GM12878 (cell line): ENCODE results near the gene PAIP1. TPM values are rescaled to one million over a fixed set of nuclear protein-coding genes. Genes with fewer than 3 reads are reported as not detected.

Experiments used
- ATAC-seq: fragments of 200-7000 bp; cut with Tn5 transposase; 3 replicates; pipeline ENCODE4 v1.9.1; 2020; ENCODE audit warnings: mild to moderate bottlenecking, moderate library complexity
- BruUV-seq: library from RNA; stranded (reverse); fragments of 400-500 nt; replicated peaks from 2 replicates; lab custom pipeline; 2021; lab: Mats Ljungman, UMichigan
- CTCF ChIA-PET: fragments of 300-600 bp; sonication (Branson Sonifier 250); formaldehyde crosslinking; extraction: SDS; loops from one replicate; lab custom pipeline; 2021; ENCODE audit warnings: inconsistent platforms; lab: Yijun Ruan, JAX
- POLR2A ChIA-PET: fragments of 350-600 bp; formaldehyde crosslinking; extraction: SDS; loops from one replicate; lab custom pipeline; 2021; ENCODE audit warnings: inconsistent platforms; lab: Charles Lee
- RAD21 ChIA-PET: fragments of 300-600 bp; sonication (Branson Sonifier 250); formaldehyde crosslinking; loops from one replicate; lab custom pipeline; 2023; ENCODE audit warnings: antibody characterized with exemption; ENCODE audit not compliant: unreplicated experiment; lab: Charles Lee
- SMC1A ChIA-PET: fragments of 300-600 bp; sonication (Branson Sonifier 250); formaldehyde crosslinking; loops from one replicate; lab custom pipeline; 2023; ENCODE audit not compliant: unreplicated experiment, uncharacterized antibody; lab: Charles Lee
- DNase-seq: peaks from one replicate; pipeline ENCODE4 v3.0.0-alpha.2; 2011; ENCODE audit warnings: low read depth, low spot score
- FAIRE-seq: peaks from 3 replicates; lab custom pipeline; 2011; peaks lifted over from hg19 to GRCh38; lab: Jason Lieb, UNC
- H2AFZ ChIP-seq: 2 replicates; pipeline ENCODE4 v1.6.0; 2011; ENCODE audit warnings: low read depth, low read length, control low read depth; ENCODE audit not compliant: control insufficient read depth
- H3K27ac ChIP-seq: 2 replicates; pipeline ENCODE4 v1.5.1; 2011; ENCODE audit warnings: control low read depth; ENCODE audit not compliant: control insufficient read depth, insufficient read depth
- H3K27me3 ChIP-seq, 2 experiments: replicated peaks in 1 of 2; 2 replicates each; pipeline versions ENCODE4 v1.6.0 to v1.6.1; 2011; ENCODE audit warnings: low read length in 1 of 2; ENCODE audit not compliant: control insufficient read depth in 2 of 2, insufficient read depth in 2 of 2
- H3K36me3 ChIP-seq, 2 experiments: 2 replicates each; pipeline ENCODE4 v1.5.1; 2011; ENCODE audit warnings: low read length in 1 of 2; ENCODE audit not compliant: control insufficient read depth in 2 of 2, insufficient read depth in 2 of 2
- H3K4me1 ChIP-seq: 2 replicates; pipeline ENCODE4 v1.6.1; 2011; ENCODE audit warnings: mild to moderate bottlenecking, low read length, moderate library complexity, mixed read lengths; ENCODE audit not compliant: control insufficient read depth, insufficient read depth
- H3K4me2 ChIP-seq: 2 replicates; pipeline ENCODE4 v1.6.0; 2011; ENCODE audit warnings: control low read depth; ENCODE audit not compliant: control insufficient read depth, insufficient read depth
- H3K4me3 ChIP-seq: fragments of 200-600 bp; sonication (generic); 2 replicates; pipeline ENCODE4 v1.5.1; 2016
- H3K79me2 ChIP-seq: 2 replicates; pipeline ENCODE4 v1.6.0; 2011; ENCODE audit warnings: low read length; ENCODE audit not compliant: control insufficient read depth, insufficient read depth
- H3K9ac ChIP-seq: 2 replicates; pipeline ENCODE4 v1.8.0; 2011; ENCODE audit warnings: low read length, control low read depth, mixed read lengths; ENCODE audit not compliant: control insufficient read depth, insufficient read depth
- H3K9me3 ChIP-seq: replicated peaks from 3 replicates; pipeline ENCODE4 v1.5.1; 2011; ENCODE audit warnings: mild to moderate bottlenecking, low read length; ENCODE audit not compliant: control insufficient read depth, insufficient read depth
- H4K20me1 ChIP-seq: 2 replicates; pipeline ENCODE4 v1.6.0; 2011; ENCODE audit not compliant: control insufficient read depth, insufficient read depth
- BACH1 ChIP-seq: fragments of 450-650 bp; IDR thresholded peaks from 2 replicates; pipeline ENCODE4 v1.6.1; 2017; ENCODE audit warnings: mild to moderate bottlenecking, borderline replicate concordance
- E2F8 ChIP-seq: fragments of 450-650 bp; IDR thresholded peaks from 2 replicates; pipeline ENCODE4 v1.6.1; 2018; ENCODE audit warnings: mild to moderate bottlenecking, low read depth, moderate library complexity; ENCODE audit not compliant: partially characterized antibody
- GATAD2B ChIP-seq: fragments of 450-650 bp; conservative IDR thresholded peaks from 2 replicates; pipeline ENCODE4 v1.6.1; 2017; ENCODE audit warnings: low read depth, mild to moderate bottlenecking, moderate library complexity
- MYC ChIP-seq: IDR thresholded peaks from 2 replicates; pipeline ENCODE4 v1.6.1; 2011; ENCODE audit warnings: mild to moderate bottlenecking, low read length, moderate library complexity, inconsistent platforms; ENCODE audit not compliant: insufficient read depth, insufficient replicate concordance, insufficient read length, severe bottlenecking
- WGBS: methylation state at CpG from one replicate; pipeline ENCODE4 v1.1.6; 2016; ENCODE audit warnings: low lambda C conversion rate; ENCODE audit not compliant: insufficient replicate concordance, insufficient coverage; ENCODE audit errors: missing lambda C conversion rate; 5-methylcytosine and 5-hydroxymethylcytosine counted together
- in situ Hi-C: fragments of 300-500 bp; cut with MboI; formaldehyde crosslinking; loops from 9 replicates; pipeline ENCODE4 v1.14.3; 2018; ENCODE audit warnings: mixed read lengths
- intact Hi-C: fragments of 100-400 bp; cut with micrococcal nuclease; formaldehyde crosslinking; loops from one replicate; pipeline ENCODE4 v1.14.2; 2022; ENCODE audit not compliant: unreplicated experiment
- polyA plus RNA-seq, 11 experiments: library from polyadenylated mRNA; depleted of rRNA in 4 of 11; unstranded in 6 of 11; stranded (reverse) in 5 of 11; fragments of >200 nt; fragmentation: Nextera tagmentation in 4 of 11; fragmentation: Illumina TruSeq in 1 of 11; extraction: Ambion mirVana in 4 of 11; extraction: Trizol in 1 of 11; gene quantifications; 1 replicate in 1 of 11; 2 replicates in 10 of 11; pipeline versions ENCODE4 v1.2.1 to v1.2.3, GENCODE V29; 2011 to 2016; ENCODE audit warnings: inconsistent platforms in 2 of 11, missing spikeins in 2 of 11, low read depth in 1 of 11
- total RNA-seq, 4 experiments: library from RNA; depleted of rRNA in 3 of 4; stranded (reverse); fragments of >200 nt in 3 of 4; fragmentation: Illumina TruSeq in 1 of 4; extraction: Trizol in 1 of 4; gene quantifications; 2 replicates each; pipeline versions ENCODE4 v1.2.1 to v1.2.3, GENCODE V29; 2013 to 2021
- TF ChIP-seq, protein P1 (sequence below): IDR thresholded peaks from 2 replicates; pipeline ENCODE4 v1.6.1; 2011; ENCODE audit warnings: mild to moderate bottlenecking, low read depth, low read length, moderate library complexity; ENCODE audit not compliant: insufficient replicate concordance
- TF ChIP-seq, protein P2 (sequence below): fragments of 450-650 bp; formaldehyde crosslinking; IDR thresholded peaks from 2 replicates; pipeline ENCODE4 v1.5.0; 2022; ENCODE audit warnings: mild to moderate bottlenecking, missing genetic modification characterization
- TF ChIP-seq, protein P3 (sequence below): fragments of 450-650 bp; IDR thresholded peaks from 2 replicates; pipeline ENCODE4 v1.6.1; 2017; ENCODE audit warnings: low read depth, mild to moderate bottlenecking, moderate library complexity

Gene PAIP1
- total and polyA plus RNA-seq, 10 of the 15 experiments (the other 5 are each of a cell fraction or from before 2014, with no cell fraction given): 37.4 to 90.9 (median 57.0) TPM

GRCh38 chr5:43582082-43583005 is 25.5 kb upstream of the PAIP1 start:
- TF ChIP-seq GATAD2B (no peak), BACH1 (no peak), MYC (no peak), E2F8 (no peak)
- TF ChIP-seq, protein P1, sequence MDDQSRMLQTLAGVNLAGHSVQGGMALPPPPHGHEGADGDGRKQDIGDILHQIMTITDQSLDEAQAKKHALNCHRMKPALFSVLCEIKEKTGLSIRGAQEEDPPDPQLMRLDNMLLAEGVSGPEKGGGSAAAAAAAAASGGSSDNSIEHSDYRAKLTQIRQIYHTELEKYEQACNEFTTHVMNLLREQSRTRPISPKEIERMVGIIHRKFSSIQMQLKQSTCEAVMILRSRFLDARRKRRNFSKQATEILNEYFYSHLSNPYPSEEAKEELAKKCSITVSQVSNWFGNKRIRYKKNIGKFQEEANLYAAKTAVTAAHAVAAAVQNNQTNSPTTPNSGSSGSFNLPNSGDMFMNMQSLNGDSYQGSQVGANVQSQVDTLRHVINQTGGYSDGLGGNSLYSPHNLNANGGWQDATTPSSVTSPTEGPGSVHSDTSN: no peak
- TF ChIP-seq, protein P2, sequence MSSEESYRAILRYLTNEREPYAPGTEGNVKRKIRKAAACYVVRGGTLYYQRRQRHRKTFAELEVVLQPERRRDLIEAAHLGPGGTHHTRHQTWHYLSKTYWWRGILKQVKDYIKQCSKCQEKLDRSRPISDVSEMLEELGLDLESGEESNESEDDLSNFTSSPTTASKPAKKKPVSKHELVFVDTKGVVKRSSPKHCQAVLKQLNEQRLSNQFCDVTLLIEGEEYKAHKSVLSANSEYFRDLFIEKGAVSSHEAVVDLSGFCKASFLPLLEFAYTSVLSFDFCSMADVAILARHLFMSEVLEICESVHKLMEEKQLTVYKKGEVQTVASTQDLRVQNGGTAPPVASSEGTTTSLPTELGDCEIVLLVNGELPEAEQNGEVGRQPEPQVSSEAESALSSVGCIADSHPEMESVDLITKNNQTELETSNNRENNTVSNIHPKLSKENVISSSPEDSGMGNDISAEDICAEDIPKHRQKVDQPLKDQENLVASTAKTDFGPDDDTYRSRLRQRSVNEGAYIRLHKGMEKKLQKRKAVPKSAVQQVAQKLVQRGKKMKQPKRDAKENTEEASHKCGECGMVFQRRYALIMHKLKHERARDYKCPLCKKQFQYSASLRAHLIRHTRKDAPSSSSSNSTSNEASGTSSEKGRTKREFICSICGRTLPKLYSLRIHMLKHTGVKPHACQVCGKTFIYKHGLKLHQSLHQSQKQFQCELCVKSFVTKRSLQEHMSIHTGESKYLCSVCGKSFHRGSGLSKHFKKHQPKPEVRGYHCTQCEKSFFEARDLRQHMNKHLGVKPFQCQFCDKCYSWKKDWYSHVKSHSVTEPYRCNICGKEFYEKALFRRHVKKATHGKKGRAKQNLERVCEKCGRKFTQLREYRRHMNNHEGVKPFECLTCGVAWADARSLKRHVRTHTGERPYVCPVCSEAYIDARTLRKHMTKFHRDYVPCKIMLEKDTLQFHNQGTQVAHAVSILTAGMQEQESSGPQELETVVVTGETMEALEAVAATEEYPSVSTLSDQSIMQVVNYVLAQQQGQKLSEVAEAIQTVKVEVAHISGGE (CRISPR knock-in tag): no peak
- TF ChIP-seq, protein P3, sequence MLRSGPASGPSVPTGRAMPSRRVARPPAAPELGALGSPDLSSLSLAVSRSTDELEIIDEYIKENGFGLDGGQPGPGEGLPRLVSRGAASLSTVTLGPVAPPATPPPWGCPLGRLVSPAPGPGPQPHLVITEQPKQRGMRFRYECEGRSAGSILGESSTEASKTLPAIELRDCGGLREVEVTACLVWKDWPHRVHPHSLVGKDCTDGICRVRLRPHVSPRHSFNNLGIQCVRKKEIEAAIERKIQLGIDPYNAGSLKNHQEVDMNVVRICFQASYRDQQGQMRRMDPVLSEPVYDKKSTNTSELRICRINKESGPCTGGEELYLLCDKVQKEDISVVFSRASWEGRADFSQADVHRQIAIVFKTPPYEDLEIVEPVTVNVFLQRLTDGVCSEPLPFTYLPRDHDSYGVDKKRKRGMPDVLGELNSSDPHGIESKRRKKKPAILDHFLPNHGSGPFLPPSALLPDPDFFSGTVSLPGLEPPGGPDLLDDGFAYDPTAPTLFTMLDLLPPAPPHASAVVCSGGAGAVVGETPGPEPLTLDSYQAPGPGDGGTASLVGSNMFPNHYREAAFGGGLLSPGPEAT: no peak
- ATAC-seq (no peak), DNase-seq (no peak), FAIRE-seq (peak; percentile 35)
- in situ Hi-C loops: no loop called here
- TSS peak; percentile 50 for BruUV-seq
- no peak overlapping the region for H3K4me3 ChIP-seq
- intact Hi-C loops: no loop called here
- no peaks in the 10 kb centered on the region for H3K79me2 ChIP-seq
- H3K9ac ChIP-seq: no peak overlapping the region
- H3K4me2 ChIP-seq: no peak overlapping the region
- CTCF ChIA-PET: no interaction called here
- H3K27ac ChIP-seq: no peak overlapping the region
- H3K27me3 ChIP-seq: no peaks in the 10 kb centered on the region
- no peaks in the 10 kb centered on the region for H4K20me1 ChIP-seq
- no peaks in the 10 kb centered on the region; a peak in 1 of 4 replicates for H3K36me3 ChIP-seq
- SMC1A ChIA-PET: interaction anchor here (1.1 to 1.5 kb wide), 3 partner anchors 18 to 49 kb away, joined by 3 to 4 read pairs (median 3); no protein-coding TSS in a partner anchor
- POLR2A ChIA-PET: interaction anchor here (1.1 kb wide), 1 partner anchor 21 kb away, joined by 3 read pairs; the partner anchor contains the start of gene NNT
- WGBS: 100% methylated on average over 4 of the region's 4 CpGs
- H2AFZ ChIP-seq: no peak overlapping the region
- H3K4me1 ChIP-seq: no peaks in the 10 kb centered on the region
- RAD21 ChIA-PET: no interaction called here
- no peaks in the 10 kb centered on the region for H3K9me3 ChIP-seq
